Measurements from ENCODE around the gene MGAT4B.

The MGAT4B gene

DNA sequence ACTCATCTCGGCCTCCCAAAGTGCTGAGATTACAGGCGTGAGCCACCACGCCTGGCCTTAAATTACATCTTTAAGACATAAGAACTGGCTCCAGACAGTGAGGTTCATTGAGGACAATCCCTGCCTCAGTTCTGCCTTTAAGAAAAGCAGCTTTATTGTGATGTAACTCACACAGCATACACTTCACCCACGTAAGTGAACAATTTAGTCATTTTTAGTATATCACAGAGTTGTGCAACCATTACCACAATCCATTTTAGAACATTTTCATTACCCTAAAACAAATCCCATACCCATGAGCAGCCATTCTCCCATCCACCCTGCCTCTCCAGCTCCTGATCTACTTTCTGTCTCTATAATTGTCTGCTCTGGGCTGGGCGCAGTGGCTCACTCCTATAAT is 36.9 kb downstream of the MGAT4B start:
- DNase-seq (ENCODE audit: low spot score) = no peak

DNA sequence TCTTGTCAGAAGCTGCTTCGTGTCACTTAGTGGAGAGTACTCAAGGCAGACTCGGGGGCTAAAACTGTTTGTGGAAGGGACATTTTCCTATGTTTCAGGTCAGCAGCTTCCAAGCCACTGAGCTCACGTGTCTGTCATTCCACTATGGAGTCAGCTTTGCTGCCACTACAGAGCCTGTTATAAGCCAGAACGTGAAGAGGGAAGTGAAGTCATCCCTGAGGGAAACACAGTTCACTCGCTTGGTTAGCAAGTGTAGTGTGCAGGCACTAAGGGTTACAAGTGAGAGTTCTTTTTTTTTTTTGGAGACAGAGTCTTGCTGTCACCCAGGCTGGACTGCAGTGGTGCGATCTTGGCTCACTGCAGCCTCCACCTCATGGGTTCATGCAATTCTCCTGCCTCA is 37.4 kb downstream of the MGAT4B start:
- no peak for DNase-seq (ENCODE audit: low spot score)

DNA sequence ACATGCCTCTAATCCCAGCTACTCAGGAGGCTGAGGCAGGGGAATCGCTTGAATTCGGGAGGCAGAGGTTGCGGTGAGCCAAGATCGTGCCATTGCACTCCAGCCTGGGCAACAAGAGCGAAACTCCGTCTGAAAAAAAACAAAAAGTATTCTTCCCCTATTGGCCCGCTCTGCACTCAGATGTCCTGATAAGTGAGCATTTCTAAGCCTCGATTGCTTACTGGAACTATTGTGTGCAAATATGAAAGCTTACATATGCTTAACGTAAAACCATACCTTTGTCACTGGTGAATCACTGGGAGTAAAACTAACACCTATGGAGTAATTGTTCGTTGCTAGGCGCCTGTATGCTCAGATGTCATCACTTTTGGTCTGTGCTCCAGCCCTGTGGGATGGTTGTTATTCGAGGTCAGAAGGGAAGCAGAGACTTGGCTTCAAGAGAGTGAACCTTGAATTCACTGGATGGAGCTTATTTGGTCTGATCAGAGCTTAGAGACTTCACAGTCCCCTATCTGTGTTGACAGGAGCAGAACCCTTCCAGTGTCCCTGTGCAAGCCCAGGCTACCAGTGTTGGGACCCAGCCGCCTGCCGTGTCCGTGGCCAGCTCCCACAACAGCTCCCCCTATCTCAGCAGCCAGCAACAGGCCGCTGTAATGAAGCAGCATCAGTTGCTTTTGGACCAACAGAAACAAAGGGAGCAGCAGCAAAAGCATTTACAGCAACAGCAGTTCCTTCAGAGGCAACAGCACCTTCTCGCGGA is 38.2 kb downstream of the MGAT4B start:
- DNase-seq (ENCODE audit: low spot score) = no peak

DNA sequence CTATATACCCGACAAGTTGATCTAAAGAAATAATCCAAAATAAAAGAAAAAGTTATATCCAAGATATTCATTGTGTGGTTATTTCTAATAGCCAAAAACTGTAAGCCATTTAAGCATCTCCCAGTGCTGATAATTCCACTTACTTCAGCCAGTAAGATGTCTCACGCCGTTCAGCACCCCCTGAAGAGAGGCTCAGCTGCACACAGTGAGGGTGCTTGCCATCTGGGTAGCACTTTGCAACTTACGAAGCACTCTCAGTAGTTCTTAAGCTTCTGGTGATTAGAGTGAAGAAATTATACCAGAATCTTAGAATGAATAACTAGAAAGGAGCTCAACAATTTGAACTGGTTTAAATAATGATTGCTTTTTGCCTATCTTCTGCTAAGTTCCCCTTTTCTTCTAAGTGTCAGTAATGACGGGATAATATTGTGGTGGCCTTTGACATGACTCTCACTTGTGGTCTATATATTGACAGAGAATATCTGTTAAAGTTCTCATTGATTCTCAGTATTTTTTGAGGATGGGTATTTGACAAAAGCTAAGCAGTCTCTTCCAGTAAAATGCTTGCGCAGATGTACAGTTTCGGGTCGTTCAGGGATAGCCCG is 39.1 kb downstream of the MGAT4B start:
- no peak for DNase-seq (ENCODE audit: low spot score)

DNA sequence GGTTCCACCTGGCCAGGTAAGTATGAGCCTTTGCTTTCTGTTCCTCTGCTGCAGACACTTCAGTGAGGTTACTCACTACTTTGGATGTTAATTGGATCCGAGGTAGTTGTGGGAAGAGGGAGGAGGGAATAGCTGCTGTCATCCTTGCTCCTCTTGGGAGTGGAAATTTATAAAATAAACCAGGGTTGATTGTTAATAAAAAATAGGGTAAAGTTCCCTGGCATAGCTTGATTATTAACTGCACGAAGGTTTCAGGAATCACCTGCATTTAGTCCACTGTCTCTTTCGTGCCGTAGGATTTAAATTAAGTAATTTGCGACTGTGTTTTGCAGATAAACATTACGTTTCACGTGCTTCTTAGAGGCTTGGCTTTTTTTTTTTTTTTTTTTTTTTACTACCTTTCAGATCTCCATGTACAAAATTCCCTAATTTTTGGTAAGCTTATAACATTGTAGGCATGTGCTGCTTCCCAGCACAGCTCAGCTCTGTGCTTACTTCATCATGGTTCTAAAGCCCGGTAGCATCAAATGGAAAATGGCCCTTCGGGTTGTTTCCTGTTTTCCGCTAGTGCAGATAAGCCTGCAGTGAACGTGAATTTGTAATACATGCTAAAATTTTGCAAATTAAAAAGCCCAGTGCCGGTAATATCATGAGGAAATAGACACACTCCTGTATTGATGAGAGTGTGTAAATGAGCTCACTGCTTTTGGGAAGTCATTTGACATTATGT is 39.8 kb downstream of the MGAT4B start:
- DNase-seq (ENCODE audit: low spot score) = no peak

DNA sequence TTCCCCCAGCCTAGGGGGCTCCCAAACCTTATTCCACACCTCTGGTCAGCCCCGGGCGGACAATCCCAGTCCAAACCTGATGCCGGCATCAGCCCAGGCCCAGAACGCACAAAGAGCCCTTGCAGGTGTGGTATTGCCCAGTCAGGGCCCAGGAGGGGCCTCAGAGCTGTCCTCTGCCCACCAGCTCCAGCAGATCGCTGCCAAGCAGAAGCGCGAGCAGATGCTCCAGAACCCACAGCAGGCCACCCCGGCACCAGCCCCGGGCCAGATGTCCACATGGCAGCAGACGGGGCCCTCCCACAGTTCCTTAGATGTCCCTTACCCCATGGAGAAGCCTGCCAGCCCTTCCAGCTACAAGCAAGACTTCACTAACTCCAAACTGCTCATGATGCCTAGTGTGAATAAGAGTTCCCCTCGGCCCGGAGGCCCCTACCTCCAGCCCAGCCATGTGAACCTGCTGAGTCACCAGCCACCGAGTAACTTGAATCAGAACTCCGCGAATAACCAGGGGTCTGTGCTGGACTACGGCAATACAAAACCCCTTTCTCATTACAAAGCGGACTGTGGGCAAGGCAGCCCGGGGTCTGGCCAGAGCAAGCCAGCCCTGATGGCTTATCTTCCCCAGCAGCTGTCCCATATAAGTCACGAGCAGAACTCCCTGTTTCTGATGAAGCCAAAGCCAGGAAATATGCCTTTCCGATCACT is 40.5 kb downstream of the MGAT4B start:
- DNase-seq (ENCODE audit: low spot score) = no peak

DNA sequence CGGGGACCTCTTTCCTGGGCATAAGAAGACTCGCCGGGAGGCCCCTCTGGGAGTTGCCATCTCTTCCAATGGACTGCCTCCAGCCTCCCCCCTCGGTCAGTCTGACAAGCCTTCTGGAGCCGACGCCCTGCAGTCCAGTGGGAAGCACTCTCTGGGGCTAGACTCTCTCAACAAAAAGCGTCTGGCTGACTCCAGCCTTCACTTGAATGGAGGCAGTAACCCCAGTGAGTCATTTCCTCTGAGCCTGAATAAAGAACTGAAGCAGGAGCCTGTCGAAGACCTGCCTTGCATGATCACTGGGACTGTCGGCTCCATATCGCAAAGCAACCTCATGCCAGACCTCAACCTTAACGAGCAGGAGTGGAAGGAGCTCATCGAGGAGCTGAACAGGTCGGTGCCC is 41.3 kb downstream of the MGAT4B start:
- peak; percentile 45 for DNase-seq (ENCODE audit: low spot score)

DNA sequence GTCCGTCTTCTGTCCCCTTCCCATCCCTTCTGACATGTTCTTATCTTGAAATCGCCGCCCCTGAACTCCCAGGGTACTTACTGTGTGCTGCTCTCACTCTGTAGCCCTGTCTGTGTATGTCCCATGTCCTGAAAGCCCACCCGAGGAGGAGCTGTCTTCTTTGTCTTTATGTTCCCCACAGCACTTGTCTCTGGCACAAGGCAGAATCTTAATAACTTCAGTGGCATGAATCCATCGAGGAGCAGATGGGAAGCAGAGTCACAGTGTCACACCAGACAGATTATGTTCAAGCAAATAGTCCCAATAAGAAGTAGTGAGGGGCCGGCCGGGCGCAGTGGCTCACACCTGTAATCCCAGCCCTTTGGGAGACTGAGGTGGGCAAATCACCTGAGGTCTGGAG is 42.6 kb downstream of the MGAT4B start:
- DNase-seq (ENCODE audit: low spot score) = no peak

DNA sequence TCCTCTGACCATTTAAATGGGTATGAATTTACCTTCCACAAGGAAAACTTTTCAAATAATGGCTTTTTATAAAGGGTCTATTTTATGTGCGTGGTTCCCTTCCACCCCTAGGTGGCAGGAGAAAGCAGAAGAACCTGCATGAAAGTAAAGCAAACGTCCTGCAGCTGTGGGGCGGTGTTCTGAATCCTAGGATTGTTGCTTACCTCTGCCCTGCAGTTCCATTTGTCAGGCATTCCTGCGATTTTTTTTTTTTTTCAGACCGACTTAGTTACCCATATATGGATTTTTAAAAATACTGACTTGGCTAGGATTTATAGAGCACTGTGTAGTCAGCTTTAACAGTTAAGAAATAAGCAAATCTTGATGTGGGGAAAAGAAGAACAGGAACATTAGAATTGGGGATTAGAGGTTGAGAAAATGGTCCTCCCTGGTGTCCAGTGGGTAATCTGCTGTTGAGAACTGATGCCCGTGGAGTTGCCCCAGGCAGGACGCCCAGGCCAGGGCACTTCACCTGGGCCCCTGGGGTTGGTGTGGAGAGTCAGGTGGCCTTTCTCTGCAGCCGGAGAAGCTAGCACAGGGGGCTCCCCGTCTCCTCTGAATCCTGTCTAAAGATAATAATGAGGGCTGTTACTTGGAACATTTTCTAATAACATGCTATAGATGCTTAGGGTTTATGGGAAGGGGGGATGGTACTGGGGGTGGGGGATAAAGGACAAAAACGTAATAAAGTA is 43.3 kb downstream of the MGAT4B start:
- DNase-seq (ENCODE audit: low spot score) = peak; percentile 51

DNA sequence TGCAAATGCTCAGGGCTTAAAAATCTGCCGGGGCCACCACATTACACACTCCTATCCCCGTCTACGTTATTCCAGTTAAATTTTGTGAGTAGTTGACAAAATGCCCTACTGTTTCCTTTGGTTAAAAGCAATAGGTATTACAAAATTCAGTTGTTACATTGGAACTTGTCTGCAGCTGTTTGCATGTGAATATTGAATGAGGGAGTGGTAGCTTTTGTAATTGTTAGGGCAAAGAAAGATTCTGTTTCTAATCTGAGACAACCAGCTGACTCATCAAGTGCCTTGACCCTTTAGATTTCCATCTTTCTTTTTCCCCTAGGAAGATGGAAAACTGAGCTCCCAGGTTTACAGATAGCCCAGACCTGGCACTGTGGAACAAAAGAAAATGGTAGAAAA is 43.9 kb downstream of the MGAT4B start:
- peak; percentile 8 for DNase-seq (ENCODE audit: low spot score)

DNA sequence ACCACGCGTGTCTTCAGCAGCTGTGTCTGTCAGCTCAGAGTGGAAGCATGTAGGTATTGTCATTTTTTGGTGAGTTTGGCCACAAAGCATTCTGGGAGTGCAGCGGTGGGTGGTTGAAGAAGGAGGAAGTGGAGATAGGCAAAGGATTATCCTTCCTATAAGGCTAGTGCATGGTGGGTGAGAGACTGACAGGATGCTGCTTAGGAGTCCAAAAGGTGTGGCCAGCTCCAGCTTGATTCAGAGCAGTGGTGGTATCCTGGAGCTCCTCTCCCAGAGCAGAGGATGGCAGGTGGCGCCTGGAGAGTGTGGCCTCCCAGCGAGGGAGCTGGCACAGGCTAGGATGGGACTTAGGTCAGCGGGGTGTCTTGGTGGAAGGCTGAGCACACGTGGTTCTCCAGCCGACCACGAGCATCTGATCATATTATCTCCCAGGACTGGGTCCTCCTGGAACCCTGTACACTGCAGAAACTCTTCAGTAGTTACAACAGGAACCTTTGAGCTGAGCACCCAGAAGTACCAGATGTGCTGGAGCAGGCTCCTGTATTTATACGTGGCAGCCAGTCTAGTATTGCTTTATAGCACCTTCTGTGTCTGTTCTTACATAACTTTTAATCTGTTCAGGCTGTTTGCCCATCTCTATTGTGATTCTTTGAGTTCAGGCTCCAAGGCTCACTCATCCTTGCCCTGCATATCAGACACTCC is 44.4 kb downstream of the MGAT4B start:
- no peak for DNase-seq (ENCODE audit: low spot score)

DNA sequence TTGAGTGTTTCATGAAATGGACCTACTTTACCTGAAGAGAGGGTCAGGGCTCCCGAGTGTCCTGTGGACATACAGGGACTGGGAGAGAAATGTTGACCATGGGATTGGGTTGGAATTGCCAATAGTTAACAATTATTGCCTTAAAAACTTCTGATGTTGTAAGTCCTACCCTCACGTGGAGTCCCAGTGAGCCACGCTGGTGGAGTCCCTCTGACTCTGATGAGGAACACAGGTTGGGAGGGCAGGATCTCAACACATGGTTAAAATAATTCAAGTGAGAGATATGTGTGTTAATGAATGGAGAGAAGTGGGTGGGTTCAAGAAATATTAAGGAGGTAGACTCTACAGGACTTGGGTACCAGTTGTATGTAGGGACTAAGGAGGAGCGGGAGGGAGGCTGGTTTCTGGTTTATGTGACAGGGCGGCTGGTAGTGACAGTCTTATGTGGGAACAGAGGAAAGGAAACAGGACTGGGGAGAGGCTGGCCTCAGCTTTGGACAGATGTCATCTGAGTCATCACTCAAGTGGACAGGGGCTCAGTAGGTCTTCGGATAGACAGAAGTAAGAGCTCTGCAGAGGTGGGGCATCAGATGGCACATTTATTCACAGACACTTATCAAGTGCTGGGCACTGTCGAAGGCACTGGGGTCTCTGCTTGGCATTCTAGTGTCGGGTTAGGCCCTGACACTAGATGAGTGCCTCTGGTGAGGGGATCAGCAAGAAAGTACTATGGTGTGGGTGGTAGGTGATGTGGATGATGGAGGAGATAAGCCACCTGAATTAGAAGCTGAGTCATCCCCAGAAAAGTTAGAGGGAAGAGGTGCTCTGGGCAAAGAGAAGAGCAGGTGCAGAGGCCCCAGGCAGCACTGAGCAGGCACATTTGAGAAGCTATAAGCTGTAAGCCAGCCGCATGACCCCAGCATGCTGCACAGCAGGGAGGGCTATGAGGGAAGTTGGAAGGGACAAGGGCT is 46.8 kb downstream of the MGAT4B start:
- no peak for DNase-seq (ENCODE audit: low spot score)

DNA sequence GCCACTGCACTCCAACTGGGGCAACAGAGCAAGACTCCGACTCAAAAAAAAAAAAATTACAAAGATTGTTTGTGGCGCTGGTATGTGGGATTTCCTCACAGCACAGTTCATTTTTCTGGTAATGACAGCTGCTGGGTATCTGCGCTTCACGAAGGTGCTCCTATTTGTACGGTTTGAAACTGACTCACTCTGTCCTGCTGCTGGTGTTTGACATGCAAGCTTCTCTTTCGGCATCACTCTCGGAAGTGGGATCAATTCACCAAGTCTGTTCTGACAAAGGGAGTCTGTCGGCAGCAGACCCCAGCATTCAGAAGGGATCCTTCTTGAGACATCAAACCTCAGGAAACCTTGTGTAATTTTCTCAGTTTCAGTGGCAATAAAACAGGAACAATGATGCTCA is 47.7 kb downstream of the MGAT4B start:
- no peak for DNase-seq (ENCODE audit: low spot score)

DNA sequence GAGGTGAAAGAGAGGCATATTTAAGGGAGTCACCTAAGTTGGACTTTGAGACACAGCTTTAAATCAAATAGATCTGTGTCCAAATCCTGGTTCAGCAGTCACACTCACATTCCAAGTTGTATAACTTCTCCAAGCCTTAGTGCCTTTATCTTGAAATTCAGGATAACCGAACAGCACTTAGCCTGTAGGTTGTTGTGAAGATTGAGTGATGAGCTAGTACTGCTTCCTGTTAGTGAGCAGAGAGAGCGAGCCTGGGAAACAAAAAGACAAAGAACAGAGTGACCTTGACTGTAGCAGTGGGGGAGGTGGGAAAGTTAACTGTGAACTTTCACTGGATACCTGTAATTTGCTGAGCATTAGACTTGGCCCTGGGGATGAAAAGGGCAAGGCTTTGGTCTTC is 51.6 kb downstream of the MGAT4B start:
- no peak for DNase-seq (ENCODE audit: low spot score)

DNA sequence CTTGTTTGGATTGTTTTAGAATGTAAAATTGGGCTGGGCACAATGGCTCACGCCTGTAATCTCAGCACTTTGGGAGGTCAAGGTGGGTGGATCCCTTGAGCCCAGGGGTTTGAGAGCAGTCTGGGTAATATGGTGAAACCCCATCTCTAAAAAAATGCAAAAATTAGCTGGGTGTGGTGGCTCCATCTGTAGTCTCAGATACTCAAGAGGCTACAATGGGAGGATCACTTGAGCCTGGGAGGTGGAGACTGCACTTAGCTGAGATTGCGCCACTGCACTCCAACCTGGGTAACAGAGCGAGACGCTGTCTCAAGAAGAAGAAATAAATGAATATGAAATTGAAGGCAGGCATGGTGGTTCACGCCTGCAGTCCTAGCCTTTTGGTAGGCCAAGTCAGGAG is 52.7 kb downstream of the MGAT4B start:
- DNase-seq (ENCODE audit: low spot score) = no peak

DNA sequence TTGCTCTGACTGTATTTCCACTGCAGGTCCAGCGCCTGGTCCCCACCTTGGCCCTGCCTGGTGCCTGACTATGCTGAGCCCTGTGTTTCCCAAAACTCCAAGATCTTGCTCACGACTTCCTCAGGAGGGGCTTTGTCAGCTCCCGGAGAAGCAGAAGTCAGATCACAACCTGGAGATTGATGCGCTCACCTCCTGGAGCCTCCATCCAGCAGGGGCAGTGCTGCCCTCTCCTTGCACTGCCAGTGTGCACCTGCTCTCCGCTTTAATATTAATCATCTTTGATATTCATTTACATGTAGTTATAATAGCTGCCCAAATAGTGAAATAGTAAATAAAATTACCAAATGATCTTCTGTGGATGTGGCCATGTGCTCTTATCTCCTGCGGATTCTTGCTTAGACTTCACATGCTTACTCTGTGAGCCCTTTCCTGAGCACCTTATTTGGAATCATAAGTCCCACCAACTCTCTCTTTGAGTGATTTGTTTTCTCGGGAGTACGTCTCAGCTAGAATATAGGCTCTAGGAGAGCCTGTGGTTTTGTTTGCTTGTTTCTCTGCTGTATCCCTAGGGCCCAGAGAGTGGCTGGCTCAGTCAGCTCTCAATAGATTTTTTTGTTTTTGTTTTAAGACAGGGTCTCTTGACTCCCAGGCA is 56.7 kb downstream of the MGAT4B start:
- DNase-seq (ENCODE audit: low spot score) = no peak

DNA sequence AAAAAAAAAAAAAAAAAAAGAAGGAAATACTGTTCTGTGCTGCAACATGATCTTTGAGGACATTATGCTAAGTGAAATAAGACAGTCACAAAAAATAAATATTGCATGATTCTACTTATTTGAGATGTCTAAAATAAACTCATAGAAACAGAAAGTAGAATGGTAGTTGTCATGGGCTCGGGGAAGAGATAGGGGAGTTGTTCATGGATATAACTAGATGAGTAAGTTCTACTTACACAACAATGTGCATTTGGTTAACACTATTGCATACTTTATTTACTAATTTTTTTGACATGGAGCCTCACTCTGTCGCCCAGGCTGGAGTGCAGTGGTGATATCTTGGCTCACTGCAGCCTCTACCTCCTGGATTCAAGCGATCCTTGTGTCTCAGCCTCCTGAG is 58.9 kb downstream of the MGAT4B start:
- no peak for DNase-seq (ENCODE audit: low spot score)

Measured in COLO829 (cell line).